ENCODE measurements around the gene OR10G8. TPM values are rescaled to one million over a fixed set of nuclear protein-coding genes. Genes with fewer than 3 reads are reported as not detected.

OR10G8 gene
- total RNA-seq, 2 experiments from 2014 or later = not detected

GRCh38 chr11:124070915-124071622 is 44.5 kb downstream of the OR10G8 start:
- peaks cover 21% of the 10 kb centered on the region for H3K4me1 ChIP-seq (ENCODE audit: insufficient read depth, low read length, poor library complexity, severe bottlenecking)
- POLR2A ChIA-PET = interaction anchor here (0.6 to 0.9 kb wide), 5 partner anchors 17 to 245 kb away, joined by 3 to 4 read pairs (median 3); no protein-coding TSS in a partner anchor
- H4K20me1 ChIP-seq (ENCODE audit: insufficient read depth, low read length) = no peaks in the 10 kb centered on the region
- CTCF ChIA-PET (ENCODE audit: unreplicated experiment) = interaction anchor here (0.9 to 1.0 kb wide), 3 partner anchors 39 to 514 kb away, joined by 3 to 5 read pairs (median 5); no protein-coding TSS in a partner anchor
- H3K36me3 ChIP-seq (ENCODE audit: insufficient read depth, low read length) = no peaks in the 10 kb centered on the region
- peak overlapping the region; percentile 28 for H3K4me3 ChIP-seq (ENCODE audit: low read depth, low read length, poor library complexity, severe bottlenecking)
- BruUV-seq (replicated peaks) = no TSS peak
- H3K27ac ChIP-seq (ENCODE audit: low read depth, low read length, poor library complexity, severe bottlenecking) = peak overlapping the region; percentile 6
- no peaks in the 10 kb centered on the region for H3K79me2 ChIP-seq (ENCODE audit: insufficient read depth, low read depth, low read length)
- intact Hi-C loops (cut with micrococcal nuclease; ENCODE audit: unreplicated experiment) = loop anchor here (1.0 to 5.0 kb wide), 5 partner anchors 124 to 516 kb away; partner anchors contain the start of gene ZNF202
- H3K4me2 ChIP-seq (ENCODE audit: low read length) = peak overlapping the region; percentile 55
- peak; percentile 69 for DNase-seq (ENCODE audit: low spot score)
- H2AFZ ChIP-seq (ENCODE audit: low read length) = peak overlapping the region; percentile 47; the same call in 1 of the 2 replicates
- TF ChIP-seq CTCF (conservative IDR thresholded peaks at IDR 0.05; ENCODE audit: low read length) (peak; percentile 95), EZH2phosphoT487 (IDR thresholded peaks at IDR 0.05; ENCODE audit: borderline replicate concordance, low read depth, low read length) (no peak)
- no peaks in the 10 kb centered on the region for H3K9me3 ChIP-seq (ENCODE audit: low read length)
- H3K9me2 ChIP-seq (ENCODE audit: insufficient read depth, low read length) = no peaks in the 10 kb centered on the region

GRCh38 chr11:124071623-124071948 is 45.0 kb downstream of the OR10G8 start:
- no TSS peak for BruUV-seq (replicated peaks)
- Histone ChIP-seq H4K20me1 (ENCODE audit: insufficient read depth, low read length) (no peaks in the 10 kb centered on the region), H3K79me2 (ENCODE audit: insufficient read depth, low read depth, low read length) (no peaks in the 10 kb centered on the region), H3K4me2 (ENCODE audit: low read length) (no peak overlapping the region), H3K36me3 (ENCODE audit: insufficient read depth, low read length) (no peaks in the 10 kb centered on the region), H3K9me2 (ENCODE audit: insufficient read depth, low read length) (no peaks in the 10 kb centered on the region), H2AFZ (ENCODE audit: low read length) (peak overlapping the region; percentile 47; the same call in 1 of the 2 replicates), H3K4me1 (ENCODE audit: insufficient read depth, low read length, poor library complexity, severe bottlenecking) (peaks cover 21% of the 10 kb centered on the region), H3K4me3 (ENCODE audit: low read depth, low read length, poor library complexity, severe bottlenecking) (no peak overlapping the region), H3K27ac (ENCODE audit: low read depth, low read length, poor library complexity, severe bottlenecking) (no peak overlapping the region), H3K9me3 (ENCODE audit: low read length) (no peaks in the 10 kb centered on the region)
- intact Hi-C loops (cut with micrococcal nuclease; ENCODE audit: unreplicated experiment) = loop anchor here (1.0 to 5.0 kb wide), 5 partner anchors 124 to 516 kb away; partner anchors contain the start of gene ZNF202
- ChIA-PET POLR2A (interaction anchor here (0.6 to 0.9 kb wide), 4 partner anchors 39 to 117 kb away, joined by 3 to 4 read pairs (median 3); no protein-coding TSS in a partner anchor), CTCF (ENCODE audit: unreplicated experiment) (interaction anchor here (0.9 to 1.0 kb wide), 3 partner anchors 38 to 514 kb away, joined by 3 to 5 read pairs (median 5); no protein-coding TSS in a partner anchor)
- DNase-seq (ENCODE audit: low spot score) = no peak
- TF ChIP-seq EZH2phosphoT487 (IDR thresholded peaks at IDR 0.05; ENCODE audit: borderline replicate concordance, low read depth, low read length) (no peak), CTCF (conservative IDR thresholded peaks at IDR 0.05; ENCODE audit: low read length) (peak; percentile 6; the same call in 1 of the 2 replicates)
